AG04450 (cell line): ENCODE data around the gene STK32A. TPM values are rescaled to one million over a fixed set of nuclear protein-coding genes. Genes with fewer than 3 reads are reported as not detected.

Source experiments
- CTCF ChIA-PET: fragments of 300-600, 350-600 bp; formaldehyde crosslinking; extraction: SDS; loops from one replicate; lab custom pipeline; 2022; ENCODE audit warnings: antibody characterized with exemption, inconsistent platforms; lab: Charles Lee
- POLR2A ChIA-PET: fragments of 350-600 bp; formaldehyde crosslinking; extraction: SDS; loops from one replicate; lab custom pipeline; 2021; ENCODE audit warnings: antibody characterized with exemption, inconsistent platforms; lab: Yijun Ruan, JAX
- DNase-seq: peaks from one replicate; pipeline ENCODE4 v3.0.0-alpha.2; 2011; ENCODE audit warnings: low read depth, low spot score
- H3K27ac ChIP-seq: one replicate; pipeline ENCODE4 v1.5.1; 2012; ENCODE audit warnings: low read depth, low read length, control low read depth
- H3K27me3 ChIP-seq: one replicate; pipeline ENCODE4 v1.6.0; 2012; ENCODE audit warnings: low read length; ENCODE audit not compliant: control insufficient read depth, insufficient read depth
- H3K4me3 ChIP-seq: 2 replicates; pipeline ENCODE4 v1.5.1; 2011; ENCODE audit warnings: mild to moderate bottlenecking, low read depth, low read length, control low read depth
- H3K9me3 ChIP-seq: 2 replicates; pipeline ENCODE4 v1.5.1; 2012; ENCODE audit warnings: low read length; ENCODE audit not compliant: control insufficient read depth, insufficient read depth
- CTCF ChIP-seq: IDR thresholded peaks from 2 replicates; pipeline ENCODE4 v1.5.1; 2011; ENCODE audit warnings: low read depth, low read length, control low read depth, inconsistent platforms
- polyA plus RNA-seq: library from polyadenylated mRNA; depleted of rRNA; stranded (reverse); fragments of >200 nt; gene quantifications from 2 replicates; pipeline ENCODE4 v1.2.3, GENCODE V29; 2011

Gene STK32A
- polyA plus RNA-seq, 1 experiment: 0.20 TPM

DNA sequence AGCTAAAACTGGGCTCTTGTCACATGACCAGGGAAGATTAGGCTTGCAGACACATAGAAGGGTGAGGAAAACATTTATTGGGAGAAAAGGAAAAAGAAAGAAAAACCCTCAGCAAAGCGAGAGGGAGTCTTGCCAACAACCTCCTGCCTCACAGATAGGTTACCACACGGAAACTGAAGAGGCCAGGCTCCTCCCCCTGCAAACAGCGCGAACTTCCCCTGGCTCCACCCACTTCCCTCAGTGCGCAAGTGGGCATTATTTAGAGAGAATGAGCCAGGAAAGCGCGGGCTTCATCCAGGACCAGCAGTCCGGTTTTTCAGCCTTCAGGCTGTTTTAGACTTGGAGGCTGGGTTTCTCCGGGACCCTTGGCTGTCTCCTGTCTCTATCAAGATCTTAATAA is 70.3 kb downstream of the STK32A start:
- POLR2A ChIA-PET: no interaction called here

DNA sequence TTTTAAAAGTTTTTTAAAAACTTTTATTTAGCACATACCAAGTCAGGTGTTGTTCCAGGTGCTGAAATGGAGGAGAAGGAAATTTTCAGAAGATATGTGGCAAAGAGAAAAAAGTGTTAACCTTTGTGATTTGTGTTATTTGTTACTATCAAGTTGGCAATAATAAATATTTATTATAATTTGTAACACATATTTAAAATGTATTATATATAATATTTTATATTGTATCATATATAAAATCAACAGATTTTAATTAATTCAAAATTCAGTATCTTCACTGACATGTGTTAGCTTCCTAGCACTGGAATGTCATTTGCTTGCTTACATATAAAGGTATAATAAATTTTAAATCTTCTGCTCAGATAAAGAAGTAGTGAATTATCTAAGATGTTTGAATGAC is 71.5 kb downstream of the STK32A start:
- Histone ChIP-seq H3K27me3 (no peaks in the 10 kb centered on the region), H3K9me3 (no peaks in the 10 kb centered on the region), H3K27ac (no peak overlapping the region), H3K4me3 (no peak overlapping the region)
- POLR2A ChIA-PET: no interaction called here
- DNase-seq: no peak
- CTCF ChIA-PET: interaction anchor here (2.1 kb wide), 1 partner anchor 118 kb away, joined by 7 read pairs; no protein-coding TSS in a partner anchor
- TF ChIP-seq CTCF: no peak

More for the DNA sequence above, 70.3 kb downstream of the STK32A start:
- no peak overlapping the region for H3K27ac ChIP-seq
- CTCF ChIA-PET: no interaction called here
- H3K9me3 ChIP-seq: no peaks in the 10 kb centered on the region
- no peak for TF ChIP-seq CTCF
- no peak for DNase-seq
- H3K4me3 ChIP-seq: no peak overlapping the region
- no peaks in the 10 kb centered on the region for H3K27me3 ChIP-seq

DNA sequence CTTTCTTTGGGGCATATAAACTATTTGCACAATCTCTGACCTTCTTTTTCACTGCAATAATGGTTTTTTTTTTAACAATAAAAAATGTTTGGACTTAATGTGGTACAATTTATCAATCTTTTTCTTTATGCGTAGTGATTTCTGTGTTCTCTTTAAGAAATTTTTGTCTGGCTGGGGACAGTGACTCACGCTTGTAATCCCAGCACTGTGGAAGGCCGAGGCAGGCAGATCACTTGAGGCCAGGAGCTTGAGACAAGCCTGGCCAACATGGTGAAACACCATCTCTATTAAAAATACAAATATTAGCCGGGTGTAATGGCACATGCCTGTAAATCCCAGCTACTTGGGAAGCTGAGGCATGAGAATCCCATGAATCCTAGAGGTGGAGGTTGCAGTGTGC is 72.3 kb downstream of the STK32A start:
- Histone ChIP-seq H3K4me3 (no peak overlapping the region), H3K9me3 (no peaks in the 10 kb centered on the region), H3K27me3 (no peaks in the 10 kb centered on the region), H3K27ac (no peak overlapping the region)
- ChIA-PET CTCF (interaction anchor here (0.6 to 2.1 kb wide), 6 partner anchors 63 to 271 kb away, joined by 3 to 7 read pairs (median 6); no protein-coding TSS in a partner anchor), POLR2A (no interaction called here)
- DNase-seq: no peak
- no peak for TF ChIP-seq CTCF

DNA sequence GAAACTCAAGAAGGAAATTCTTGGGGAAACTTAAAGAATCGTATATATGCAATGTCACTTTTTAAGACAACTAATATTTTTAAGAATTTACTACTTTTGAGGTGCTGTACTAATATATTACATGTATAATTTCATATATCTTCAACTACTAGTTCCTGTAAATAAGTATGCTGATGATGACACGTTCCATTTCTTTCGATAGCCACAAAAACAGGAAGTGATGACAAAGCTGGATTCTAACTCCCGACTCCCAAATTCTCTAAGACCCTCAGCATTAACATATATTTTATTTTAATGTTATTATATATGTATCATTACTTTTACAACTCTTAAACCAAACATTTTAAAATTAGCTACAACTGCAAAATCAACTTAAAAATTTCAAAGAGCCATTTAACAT is 74.8 kb downstream of the STK32A start:
- TF ChIP-seq CTCF: no peak
- POLR2A ChIA-PET: no interaction called here
- no peak for DNase-seq

DNA sequence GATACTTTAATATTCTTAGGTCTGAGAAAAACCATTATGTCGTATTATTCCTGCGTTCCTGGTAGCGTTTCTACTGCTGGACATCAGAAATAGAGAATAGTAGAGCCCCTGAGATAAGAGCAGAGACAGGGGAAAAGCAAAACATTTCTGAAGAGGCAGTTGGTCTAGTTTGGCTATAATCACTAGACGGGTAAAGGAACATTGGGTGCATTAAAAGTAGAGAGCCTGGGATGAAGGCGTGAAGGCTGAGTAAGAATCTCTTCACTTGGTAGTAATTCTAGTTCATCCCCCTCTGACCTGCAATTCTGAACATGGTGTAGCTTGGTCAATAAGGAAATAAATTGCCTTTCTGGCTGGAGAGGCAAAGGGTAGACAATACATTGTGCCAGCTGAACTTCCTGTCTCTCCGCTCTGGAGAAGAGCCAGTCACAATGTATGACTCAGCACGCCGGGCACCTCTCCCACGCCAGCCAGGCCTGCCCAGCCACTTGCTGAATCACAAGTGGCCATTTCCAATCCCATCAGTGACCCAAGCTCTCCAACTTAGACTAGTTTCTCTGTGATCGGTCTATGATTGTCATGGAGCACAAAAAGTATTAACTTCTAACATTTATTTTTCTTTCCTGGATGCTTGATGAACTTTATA is 75.4 kb downstream of the STK32A start:
- H3K27ac ChIP-seq: no peak overlapping the region

More for the DNA sequence above, 74.8 kb downstream of the STK32A start:
- Histone ChIP-seq H3K27ac (no peak overlapping the region), H3K9me3 (no peaks in the 10 kb centered on the region), H3K4me3 (no peak overlapping the region), H3K27me3 (no peaks in the 10 kb centered on the region)
- CTCF ChIA-PET: interaction anchor here (1.0 to 1.6 kb wide), 2 partner anchors 10 to 121 kb away, joined by 3 read pairs; no protein-coding TSS in a partner anchor

More for the DNA sequence above, 75.4 kb downstream of the STK32A start:
- TF ChIP-seq CTCF: no peak
- Histone ChIP-seq H3K4me3 (no peak overlapping the region), H3K27me3 (no peaks in the 10 kb centered on the region), H3K9me3 (no peaks in the 10 kb centered on the region)
- ChIA-PET POLR2A (no interaction called here), CTCF (interaction anchor here (1.0 to 2.8 kb wide), 3 partner anchors 10 to 268 kb away, joined by 3 to 10 read pairs (median 3); no protein-coding TSS in a partner anchor)
- DNase-seq: no peak
